Pancreas (tissue), 10 donors: ENCODE results near the gene NDUFA1. TPM values are rescaled to one million over a fixed set of nuclear protein-coding genes. Genes with fewer than 3 reads are reported as not detected.
"Not testable (repeated sequence)": the region's sequence is repeated elsewhere in the genome, so short reads cannot be mapped to it uniquely, and the experiment has no call there.

Experiments
- ATAC-seq, 4 donors: fragments of 200-7000 bp; cut with Tn5 transposase; one replicate each; pipeline versions ENCODE4 v1.8.0 to v1.9.1; 2020; ENCODE audit warnings: mild to moderate bottlenecking in 4 of 4, moderate library complexity in 4 of 4
- DNase-seq, 6 donors: peaks; one replicate each; pipeline ENCODE4 v3.0.0-alpha.2; 2020
- FAIRE-seq: peaks from 2 replicates; lab custom pipeline; 2012; peaks lifted over from hg19 to GRCh38; lab: Jason Lieb, UNC
- H3K27ac ChIP-seq, 4 donors: fragments of 200-600 bp; sonication (generic); 1 replicate in 3 of 4; 2 replicates in 1 of 4; pipeline versions ENCODE4 v1.5.0 to v1.8.0; 2020
- H3K27me3 ChIP-seq, 4 donors: fragments of 200-600 bp; one replicate each; pipeline ENCODE4 v1.8.0; 2021
- H3K36me3 ChIP-seq, 3 donors: fragments of 200-600 bp; sonication (generic) in 1 of 3; one replicate each; pipeline versions ENCODE4 v1.5.0 to v1.8.0; 2020 to 2021
- H3K4me1 ChIP-seq, 3 donors: fragments of 200-600 bp; one replicate each; pipeline ENCODE4 v1.8.0; 2021
- H3K4me3 ChIP-seq, 4 donors: fragments of 200-600 bp; sonication (generic) in 2 of 4; one replicate each; pipeline versions ENCODE4 v1.5.0 to v1.8.0; 2020 to 2021
- H3K9me3 ChIP-seq, 4 donors: fragments of 200-600 bp; one replicate each; pipeline ENCODE4 v1.8.0; 2021
- WGBS, 2 donors: extraction: QIAGEN DNeasy Blood & Tissue Kit; methylation state at CpG; one replicate each; pipeline ENCODE4 v1.1.7; 2013; 5-methylcytosine and 5-hydroxymethylcytosine counted together
- intact Hi-C, 3 donors: fragments of 100-400 bp; cut with DNase I; formaldehyde crosslinking; loops; one replicate each; pipeline versions ENCODE4 v1.11.1 to v1.14.2; 2022
- polyA plus RNA-seq, 2 donors: library from polyadenylated mRNA; stranded (reverse); fragments of 200-250 nt; gene quantifications; one replicate each; pipeline ENCODE4 v1.2.3, GENCODE V29; 2013
- total RNA-seq, 6 donors: library from RNA; stranded (reverse); fragmentation: NEBNext Ultra II Directional in 4 of 6; extraction: Animal tissue kit (Norgen Biotek cat#: 25700) in 4 of 6; gene quantifications; one replicate each; pipeline versions ENCODE4 v1.2.1 to v1.2.4, GENCODE V29; 2021 to 2023
- TF ChIP-seq, protein P1 (sequence below), 4 donors: fragments of 200-600 bp; sonication (generic) in 3 of 4; IDR thresholded peaks; one replicate each; pipeline versions ENCODE4 v1.5.0 to v1.8.0; 2021; ENCODE audit warnings: antibody characterized with exemption in 4 of 4
- donor health status: healthy with polysubstance abuse.
- donor health status: DM: no; HTN: no; CAD: no; lungs with moderate emphysema.
- donor health status: DM: no; HTN: no; CAD: no.
- donor health status: control.
- donor health status: control.
- donor health status: Bipolar disorder and iron deficiency.
- donor health status: DM: yes; HTN: yes; CAD: no.
- donor health status: DM: no; HTN: no; CAD: no.
- donor health status: DM: no; HTN: no; CAD: no.
- donor health status: DM: yes; HTN: yes; CAD: no.

Gene NDUFA1
- total and polyA plus RNA-seq, 8 donors, result 28.8 to 87.1 (median 45.8) TPM

DNA sequence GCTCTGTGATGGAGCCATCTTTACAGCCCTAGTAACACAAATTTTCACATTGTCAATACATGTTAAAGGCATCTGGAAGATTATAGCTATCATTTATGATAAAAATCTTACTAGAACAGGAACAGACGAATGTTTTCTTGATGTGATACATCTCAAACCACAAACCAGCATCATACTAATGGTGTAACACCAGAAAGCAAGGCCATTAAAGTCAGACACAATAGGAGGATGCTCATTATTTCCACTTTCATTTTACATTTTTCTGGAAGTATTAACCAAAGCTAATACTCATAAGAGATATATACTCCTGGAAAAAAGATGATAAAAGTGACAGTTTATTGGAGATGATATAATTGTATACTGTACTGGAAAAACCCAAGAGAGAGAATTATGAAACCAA lies 29.3 kb downstream of the NDUFA1 start:
- FAIRE-seq (no peak), ATAC-seq (no peak), DNase-seq (no peak)
- Histone ChIP-seq H3K36me3 (no peaks in the 10 kb centered on the region), H3K4me3 (no peak overlapping the region), H3K4me1 (no peaks in the 10 kb centered on the region), H3K27me3 (no peaks in the 10 kb centered on the region), H3K27ac (no peak overlapping the region), H3K9me3 (no peaks in the 10 kb centered on the region)
- WGBS, 2 donors, result 53 to 78% methylated on average over 1 of the region's 1 CpG
- TF ChIP-seq, protein P1, sequence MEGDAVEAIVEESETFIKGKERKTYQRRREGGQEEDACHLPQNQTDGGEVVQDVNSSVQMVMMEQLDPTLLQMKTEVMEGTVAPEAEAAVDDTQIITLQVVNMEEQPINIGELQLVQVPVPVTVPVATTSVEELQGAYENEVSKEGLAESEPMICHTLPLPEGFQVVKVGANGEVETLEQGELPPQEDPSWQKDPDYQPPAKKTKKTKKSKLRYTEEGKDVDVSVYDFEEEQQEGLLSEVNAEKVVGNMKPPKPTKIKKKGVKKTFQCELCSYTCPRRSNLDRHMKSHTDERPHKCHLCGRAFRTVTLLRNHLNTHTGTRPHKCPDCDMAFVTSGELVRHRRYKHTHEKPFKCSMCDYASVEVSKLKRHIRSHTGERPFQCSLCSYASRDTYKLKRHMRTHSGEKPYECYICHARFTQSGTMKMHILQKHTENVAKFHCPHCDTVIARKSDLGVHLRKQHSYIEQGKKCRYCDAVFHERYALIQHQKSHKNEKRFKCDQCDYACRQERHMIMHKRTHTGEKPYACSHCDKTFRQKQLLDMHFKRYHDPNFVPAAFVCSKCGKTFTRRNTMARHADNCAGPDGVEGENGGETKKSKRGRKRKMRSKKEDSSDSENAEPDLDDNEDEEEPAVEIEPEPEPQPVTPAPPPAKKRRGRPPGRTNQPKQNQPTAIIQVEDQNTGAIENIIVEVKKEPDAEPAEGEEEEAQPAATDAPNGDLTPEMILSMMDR (IDR thresholded peaks at IDR 0.05), result no peak
- intact Hi-C loops, result no loop called here

DNA sequence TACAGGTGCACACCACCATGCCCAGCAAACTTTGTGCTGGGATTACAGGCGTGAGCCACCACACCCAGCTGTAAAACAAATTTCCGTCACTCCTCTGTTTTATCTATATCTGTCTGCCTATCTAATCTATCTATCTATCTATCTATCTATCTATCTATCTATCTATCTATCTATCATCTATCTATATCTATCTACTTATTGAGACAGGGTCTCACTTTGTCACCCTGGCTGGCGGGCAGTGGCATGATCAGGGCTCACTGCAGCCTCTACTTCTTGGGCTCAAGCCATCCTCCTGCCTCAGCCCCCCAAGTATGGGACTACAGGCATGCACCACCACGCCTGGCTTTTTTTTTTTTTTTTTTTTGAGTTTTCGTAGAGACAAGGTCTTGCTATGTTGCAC lies 44.7 kb downstream of the NDUFA1 start:
- no peak for ATAC-seq
- Histone ChIP-seq H3K9me3 (no peaks in the 10 kb centered on the region), H3K27me3 (no peaks in the 10 kb centered on the region), H3K36me3 (no peaks in the 10 kb centered on the region), H3K4me1 (no peaks in the 10 kb centered on the region), H3K4me3 (no peak overlapping the region), H3K27ac (no peak overlapping the region)
- TF ChIP-seq, protein P1 (IDR thresholded peaks at IDR 0.05), result no peak
- no peak for FAIRE-seq
- intact Hi-C loops, result no loop called here
- 85 to 91% methylated on average over 5 of the region's 5 CpGs for WGBS, 2 donors
- no peak for DNase-seq

DNA sequence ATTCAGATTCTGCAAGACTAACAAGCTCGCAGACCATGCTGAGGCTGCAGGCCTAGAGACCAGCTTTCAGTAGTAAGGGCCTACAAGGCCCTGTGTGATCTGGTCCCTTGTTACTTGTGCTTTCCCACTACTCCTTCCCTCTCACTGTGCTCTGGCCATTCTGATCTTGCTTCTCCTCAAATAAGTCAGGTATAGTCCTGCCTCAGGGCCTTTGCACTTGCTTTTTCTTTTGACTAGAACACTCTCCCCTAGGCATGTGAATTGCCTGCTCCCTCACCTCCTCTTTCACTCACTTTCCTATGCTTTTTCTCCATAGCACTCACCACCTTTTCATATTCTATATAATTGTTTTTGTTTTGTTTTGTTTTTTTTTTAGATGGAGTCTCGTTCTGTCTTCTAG lies 46.2 kb downstream of the NDUFA1 start:
- Histone ChIP-seq H3K9me3 (no peaks in the 10 kb centered on the region), H3K27me3 (no peaks in the 10 kb centered on the region), H3K4me3 (no peak overlapping the region), H3K36me3 (no peaks in the 10 kb centered on the region), H3K4me1 (no peaks in the 10 kb centered on the region), H3K27ac (no peak overlapping the region)
- FAIRE-seq (no peak), ATAC-seq (no peak), DNase-seq (no peak)
- intact Hi-C loops, result no loop called here
- WGBS, 2 donors, result 76 to 94% methylated on average over 2 of the region's 2 CpGs
- TF ChIP-seq, protein P1 (IDR thresholded peaks at IDR 0.05), result no peak

DNA sequence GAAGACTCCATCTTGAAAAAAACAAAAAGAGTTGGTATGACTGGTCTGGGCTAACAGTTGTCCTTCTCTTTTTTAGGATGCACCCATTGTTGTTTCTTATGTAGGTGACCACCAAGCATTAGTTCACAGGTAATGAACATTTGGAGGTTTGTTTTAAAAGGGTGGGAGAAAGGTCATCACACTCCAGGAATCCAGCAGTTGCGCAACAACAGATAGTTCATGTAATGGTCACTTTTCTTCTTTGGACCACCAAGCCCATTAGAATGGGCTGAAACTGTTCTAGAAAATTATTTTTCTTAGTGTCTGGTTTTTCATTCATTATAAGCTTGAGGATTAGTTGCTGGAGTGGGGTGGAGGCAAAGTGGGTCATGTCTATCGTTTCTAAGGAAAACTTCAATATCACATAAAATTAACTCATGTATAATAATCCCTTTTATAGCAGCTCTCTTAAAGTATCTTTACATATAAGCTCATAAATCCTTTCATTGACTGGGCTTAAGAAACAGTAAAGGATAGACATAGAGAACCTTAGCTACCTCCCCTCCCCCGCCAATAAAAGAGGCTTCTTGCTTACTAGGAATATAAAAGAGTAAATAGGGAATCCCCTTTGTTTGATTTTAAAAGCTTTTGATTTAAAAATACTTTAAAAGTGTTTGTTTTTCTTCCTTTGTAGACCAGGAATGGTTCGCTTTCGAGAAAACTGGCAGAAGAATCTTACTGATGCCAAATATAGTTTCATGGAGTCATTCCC lies 48.4 kb downstream of the NDUFA1 start:
- no peaks in the 10 kb centered on the region for H3K36me3 ChIP-seq
- DNase-seq (no peak), FAIRE-seq (no peak), ATAC-seq (no peak)
- H3K9me3 ChIP-seq, result no peaks in the 10 kb centered on the region
- H3K27me3 ChIP-seq, result no peaks in the 10 kb centered on the region
- WGBS, 2 donors, result 71 to 93% methylated on average over 5 of the region's 5 CpGs
- intact Hi-C loops, result no loop called here
- H3K4me3 ChIP-seq, result no peak overlapping the region
- no peaks in the 10 kb centered on the region for H3K4me1 ChIP-seq
- TF ChIP-seq, protein P1 (IDR thresholded peaks at IDR 0.05), result no peak
- no peak overlapping the region for H3K27ac ChIP-seq

DNA sequence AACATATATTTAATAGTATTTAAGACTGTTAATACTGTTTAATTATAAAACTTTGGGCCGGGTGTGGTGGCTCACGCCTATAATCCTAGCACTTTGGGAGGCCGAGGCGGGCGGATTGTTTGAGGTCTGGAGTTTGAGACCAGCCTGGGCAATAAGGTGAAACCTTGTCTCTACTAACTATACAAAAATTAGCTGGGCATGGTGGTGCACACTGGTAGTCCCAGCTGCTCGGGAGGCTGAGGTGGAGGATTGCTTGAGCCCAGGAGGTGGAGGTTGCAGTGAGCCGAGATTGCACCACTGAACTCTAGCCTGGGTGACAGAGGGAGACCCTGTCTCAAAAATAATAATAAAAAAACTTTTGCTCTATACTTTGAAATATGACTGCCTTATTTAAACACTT lies 50.8 kb downstream of the NDUFA1 start:
- intact Hi-C loops, H3K36me3 ChIP-seq, H3K27ac ChIP-seq, DNase-seq, ATAC-seq, H3K4me1 ChIP-seq, H3K9me3 ChIP-seq, H3K4me3 ChIP-seq, FAIRE-seq, H3K27me3 ChIP-seq: not testable (repeated sequence)
- 90 to 92% methylated on average over 7 of the region's 7 CpGs for WGBS, 2 donors

Other genes starting within 250 kb of the NDUFA1 start
- 10 to 100 TPM in 1 of 6 donors, 1 to 10 TPM in 5; 1.5 to 10.2 (median 3.8) TPM for gene SEPTIN6, start 178.7 kb upstream of the NDUFA1 start, total RNA-seq
- 1 to 10 TPM; 2.4 to 4.3 TPM for gene SEPTIN6, start 178.7 kb upstream of the NDUFA1 start, polyA plus RNA-seq
- gene SOWAHD, start 113.2 kb upstream of the NDUFA1 start, total RNA-seq, result 1 to 10 TPM in 1 of 6 donors, under 1 TPM in 4, not detected in 1; 0.16 to 1.3 (median 0.46) TPM
- under 1 TPM; 0.19 to 0.30 TPM for gene SOWAHD, start 113.2 kb upstream of the NDUFA1 start, polyA plus RNA-seq
- gene RPL39, start 80.2 kb upstream of the NDUFA1 start, total RNA-seq, result 1,000 to 10,000 TPM in 2 of 6 donors, 100 to 1,000 TPM in 4; 567 to 1,199 (median 972) TPM
- 1,000 to 10,000 TPM; 2,611 to 3,516 TPM for gene RPL39, start 80.2 kb upstream of the NDUFA1 start, polyA plus RNA-seq
- 1 to 10 TPM; 1.9 to 3.5 (median 3.0) TPM for gene UPF3B, start 18.9 kb upstream of the NDUFA1 start, total RNA-seq
- gene UPF3B, start 18.9 kb upstream of the NDUFA1 start, polyA plus RNA-seq, result 1 to 10 TPM; 6.8 to 8.6 TPM
- 10 to 100 TPM in 2 of 6 donors, 1 to 10 TPM in 4; 8.1 to 14.5 (median 9.3) TPM for gene RNF113A, start 99 bp upstream of the NDUFA1 start, total RNA-seq
- 10 to 100 TPM in 1 of 2 donors, 1 to 10 TPM in 1; 9.9 to 14.1 TPM for gene RNF113A, start 99 bp upstream of the NDUFA1 start, polyA plus RNA-seq
- gene AKAP14, start 24.1 kb downstream of the NDUFA1 start, total RNA-seq, result not detected
- gene AKAP14, start 24.1 kb downstream of the NDUFA1 start, polyA plus RNA-seq, result not detected
- gene NKAP, start 71.9 kb downstream of the NDUFA1 start, total RNA-seq, result 1 to 10 TPM; 2.0 to 4.0 (median 3.3) TPM
- 1 to 10 TPM; 2.5 to 5.5 TPM for gene NKAP, start 71.9 kb downstream of the NDUFA1 start, polyA plus RNA-seq
- gene RHOXF2B, start 205.9 kb downstream of the NDUFA1 start, total RNA-seq, result not detected
- not detected for gene RHOXF2B, start 205.9 kb downstream of the NDUFA1 start, polyA plus RNA-seq
- under 1 TPM in 1 of 6 donors, not detected in 5; 0.28 TPM for gene RHOXF1, start 244.1 kb downstream of the NDUFA1 start, total RNA-seq
- 1 to 10 TPM in 1 of 2 donors, under 1 TPM in 1; 0.61 to 1.0 TPM for gene RHOXF1, start 244.1 kb downstream of the NDUFA1 start, polyA plus RNA-seq